CD4-positive, alpha-beta T cell (primary cell): ENCODE data around the gene ADGRL2. TPM values are rescaled to one million over a fixed set of nuclear protein-coding genes. Genes with fewer than 3 reads are reported as not detected.

Experiments
- ATAC-seq: fragments of 200-7000 bp; cut with Tn5 transposase; one replicate; pipeline ENCODE4 v1.10.0; 2022; ENCODE audit warnings: mild to moderate bottlenecking; ENCODE audit not compliant: poor library complexity
- CTCF ChIA-PET: fragments of 350-600 bp; sonication (Branson Sonifier 250); formaldehyde crosslinking; loops from one replicate; lab custom pipeline; 2021; ENCODE audit warnings: antibody characterized with exemption, inconsistent platforms; lab: Charles Lee
- POLR2A ChIA-PET: fragments of 350-600 bp; sonication (Branson Sonifier 250); formaldehyde crosslinking; loops from one replicate; lab custom pipeline; 2021; ENCODE audit warnings: antibody characterized with exemption, inconsistent platforms; lab: Charles Lee
- DNase-seq, 14 experiments: peaks; one replicate each; pipeline ENCODE4 v3.0.0-alpha.2; 2013 to 2020; ENCODE audit warnings: mixed read lengths in 2 of 14
- H3K27ac ChIP-seq, 2 donors: one replicate each; pipeline versions ENCODE4 v1.5.1 to v1.7.0; 2013; ENCODE audit warnings: low read length in 2 of 2, low read depth in 1 of 2, mild to moderate bottlenecking in 1 of 2
- H3K27me3 ChIP-seq, 2 experiments: 1 replicate in 1 of 2; 2 replicates in 1 of 2; pipeline versions ENCODE4 v1.6.1 to v1.7.0; 2013; ENCODE audit warnings: low read length in 2 of 2, control low read depth in 1 of 2, mild to moderate bottlenecking in 1 of 2, moderate library complexity in 1 of 2; ENCODE audit not compliant: insufficient read depth in 2 of 2, control insufficient read depth in 1 of 2
- H3K36me3 ChIP-seq: one replicate; pipeline ENCODE4 v1.6.1; 2013; ENCODE audit warnings: low read length, control low read depth; ENCODE audit not compliant: insufficient read depth
- H3K4me1 ChIP-seq: one replicate; pipeline ENCODE4 v1.6.1; 2013; ENCODE audit warnings: low read length, control low read depth; ENCODE audit not compliant: insufficient read depth
- H3K4me3 ChIP-seq: one replicate; pipeline ENCODE4 v1.5.1; 2013; ENCODE audit warnings: mild to moderate bottlenecking, low read length, moderate library complexity
- H3K9me3 ChIP-seq, 2 experiments: 1 replicate in 1 of 2; 2 replicates in 1 of 2; pipeline versions ENCODE4 v1.6.1 to v1.7.0; 2013; ENCODE audit warnings: low read length in 2 of 2, mild to moderate bottlenecking in 2 of 2, control low read depth in 1 of 2, moderate library complexity in 1 of 2; ENCODE audit not compliant: control insufficient read depth in 1 of 2, insufficient read depth in 1 of 2
- H3K27ac Mint-ChIP-seq: one replicate; pipeline ENCODE4 v1.8.0; 2020; ENCODE audit warnings: mixed read lengths
- H3K27me3 Mint-ChIP-seq: one replicate; pipeline ENCODE4 v1.8.0; 2021; ENCODE audit warnings: mixed read lengths
- H3K36me3 Mint-ChIP-seq: one replicate; pipeline ENCODE4 v1.8.0; 2021; ENCODE audit warnings: low read depth, mixed read lengths
- H3K4me1 Mint-ChIP-seq: one replicate; pipeline ENCODE4 v1.8.0; 2021; ENCODE audit warnings: low read depth, mixed read lengths
- H3K4me3 Mint-ChIP-seq: one replicate; pipeline ENCODE4 v1.8.0; 2020; ENCODE audit warnings: mild to moderate bottlenecking, mixed read lengths
- H3K9me3 Mint-ChIP-seq: one replicate; pipeline ENCODE4 v1.8.0; 2020; ENCODE audit warnings: mixed read lengths
- CTCF ChIP-seq: fragments of 200-600 bp; IDR thresholded peaks from one replicate; pipeline ENCODE4 v1.8.0; 2022; ENCODE audit warnings: antibody characterized with exemption, mild to moderate bottlenecking
- intact Hi-C, 2 experiments: fragments of 100-400 bp; cut with DNase I in 1 of 2; cut with micrococcal nuclease in 1 of 2; formaldehyde crosslinking; loops; one replicate each; pipeline versions ENCODE4 v1.15.1 to v1.9.0; 2023 to 2025; cut with DNase I, micrococcal nuclease
- total RNA-seq, 174 experiments: library from RNA in 2 of 174; stranded (reverse) in 2 of 174; gene quantifications; one replicate each; pipeline ENCODE4 v1.2.3 and lab custom pipeline; 2021 to 2026

Gene ADGRL2
- total RNA-seq, 2 experiments from 2014 or later, result not detected

GRCh38 chr1:81840805-81841204, 40.1 kb downstream of the ADGRL2 start:
- intact Hi-C loops, result no loop called here
- H3K4me3 ChIP-seq, result no peak overlapping the region
- ATAC-seq (no peak), DNase-seq (no peak)
- no peaks in the 10 kb centered on the region for H3K4me1 ChIP-seq
- H3K4me3 Mint-ChIP-seq, result no peak overlapping the region
- H3K27ac Mint-ChIP-seq, result no peak overlapping the region
- no peaks in the 10 kb centered on the region for H3K9me3 ChIP-seq
- no peak overlapping the region for H3K27ac ChIP-seq
- H3K4me1 Mint-ChIP-seq, result no peaks in the 10 kb centered on the region
- H3K9me3 Mint-ChIP-seq, result peaks cover 3% of the 10 kb centered on the region
- no peaks in the 10 kb centered on the region for H3K36me3 ChIP-seq
- no peaks in the 10 kb centered on the region for H3K27me3 Mint-ChIP-seq
- TF ChIP-seq CTCF, result no peak
- no peaks in the 10 kb centered on the region for H3K36me3 Mint-ChIP-seq
- CTCF ChIA-PET, result no interaction called here
- H3K27me3 ChIP-seq, result no peaks in the 10 kb centered on the region
- POLR2A ChIA-PET, result no interaction called here

- no peaks in the 10 kb centered on the region for H3K27me3 Mint-ChIP-seq
- Histone ChIP-seq H3K4me3 (no peak overlapping the region), H3K4me1 (no peaks in the 10 kb centered on the region), H3K9me3 (no peaks in the 10 kb centered on the region), H3K27me3 (no peaks in the 10 kb centered on the region), H3K36me3 (no peaks in the 10 kb centered on the region), H3K27ac (no peak overlapping the region)
- H3K4me1 Mint-ChIP-seq, result no peaks in the 10 kb centered on the region
- intact Hi-C loops, result no loop called here
- H3K36me3 Mint-ChIP-seq, result no peaks in the 10 kb centered on the region
- H3K4me3 Mint-ChIP-seq, result no peak overlapping the region
- ChIA-PET POLR2A (no interaction called here), CTCF (no interaction called here)
- DNase-seq (no peak), ATAC-seq (no peak)
- no peak overlapping the region for H3K27ac Mint-ChIP-seq
- TF ChIP-seq CTCF, result no peak
- peaks cover 3% of the 10 kb centered on the region for H3K9me3 Mint-ChIP-seq
Observed at GRCh38 chr1:81841795-81842194, 41.1 kb downstream of the ADGRL2 start.

- no peaks in the 10 kb centered on the region for H3K36me3 Mint-ChIP-seq
- POLR2A ChIA-PET, result no interaction called here
Observed at GRCh38 chr1:81844477-81844876, 43.7 kb downstream of the ADGRL2 start.

More at GRCh38 chr1:81844477-81844876, 43.7 kb downstream of the ADGRL2 start:
- Histone ChIP-seq H3K27me3 (no peaks in the 10 kb centered on the region), H3K36me3 (no peaks in the 10 kb centered on the region), H3K4me3 (no peak overlapping the region), H3K27ac (no peak overlapping the region), H3K4me1 (no peaks in the 10 kb centered on the region), H3K9me3 (no peaks in the 10 kb centered on the region)
- CTCF ChIA-PET, result no interaction called here
- DNase-seq (no peak), ATAC-seq (no peak)
- H3K9me3 Mint-ChIP-seq, result peaks cover 3% of the 10 kb centered on the region
- no peak overlapping the region for H3K27ac Mint-ChIP-seq
- intact Hi-C loops, result no loop called here
- no peaks in the 10 kb centered on the region for H3K4me1 Mint-ChIP-seq
- no peak overlapping the region for H3K4me3 Mint-ChIP-seq
- TF ChIP-seq CTCF, result no peak
- no peaks in the 10 kb centered on the region for H3K27me3 Mint-ChIP-seq
